Gastrocnemius medialis (tissue), 4 donors: ENCODE data around the gene C9orf40.

Experiments used
- POLR2A ChIP-seq, 2 donors: fragments of 450-650 bp; IDR thresholded peaks; one replicate each; pipeline ENCODE4 v1.6.1; 2017; ENCODE audit warnings: antibody characterized with exemption in 2 of 2, mild to moderate bottlenecking in 2 of 2, moderate library complexity in 2 of 2
- TF ChIP-seq, protein P1 (sequence below), 5 experiments: fragments of 450-650 bp in 3 of 5; fragments of 200-600 bp in 2 of 5; sonication (generic) in 2 of 5; IDR thresholded peaks in 4 of 5; conservative IDR thresholded peaks in 1 of 5; 1 replicate in 4 of 5; 2 replicates in 1 of 5; pipeline ENCODE4 v1.5.1; 2016 to 2019; ENCODE audit warnings: antibody characterized with exemption in 5 of 5, mild to moderate bottlenecking in 3 of 5, moderate library complexity in 3 of 5

DNA sequence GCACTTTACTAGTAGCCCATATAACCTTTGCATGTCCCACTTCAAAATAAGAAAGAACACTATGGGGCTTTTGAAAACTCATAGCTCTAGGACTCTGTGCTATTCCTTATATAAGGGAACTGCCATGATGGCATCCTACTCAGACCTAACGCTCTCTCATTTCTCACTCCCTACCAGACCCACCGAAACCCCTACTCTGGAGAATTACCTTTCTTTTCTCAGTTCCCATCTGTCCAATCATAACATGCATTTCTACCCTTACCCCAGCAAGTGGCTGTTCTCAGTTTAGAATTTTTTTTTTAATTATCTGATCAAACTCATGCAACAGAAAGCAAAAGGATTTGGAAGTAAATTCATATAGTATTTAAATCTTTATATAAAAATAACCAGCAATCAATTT is 48.1 kb upstream of the C9orf40 start:
- TF ChIP-seq, protein P1, sequence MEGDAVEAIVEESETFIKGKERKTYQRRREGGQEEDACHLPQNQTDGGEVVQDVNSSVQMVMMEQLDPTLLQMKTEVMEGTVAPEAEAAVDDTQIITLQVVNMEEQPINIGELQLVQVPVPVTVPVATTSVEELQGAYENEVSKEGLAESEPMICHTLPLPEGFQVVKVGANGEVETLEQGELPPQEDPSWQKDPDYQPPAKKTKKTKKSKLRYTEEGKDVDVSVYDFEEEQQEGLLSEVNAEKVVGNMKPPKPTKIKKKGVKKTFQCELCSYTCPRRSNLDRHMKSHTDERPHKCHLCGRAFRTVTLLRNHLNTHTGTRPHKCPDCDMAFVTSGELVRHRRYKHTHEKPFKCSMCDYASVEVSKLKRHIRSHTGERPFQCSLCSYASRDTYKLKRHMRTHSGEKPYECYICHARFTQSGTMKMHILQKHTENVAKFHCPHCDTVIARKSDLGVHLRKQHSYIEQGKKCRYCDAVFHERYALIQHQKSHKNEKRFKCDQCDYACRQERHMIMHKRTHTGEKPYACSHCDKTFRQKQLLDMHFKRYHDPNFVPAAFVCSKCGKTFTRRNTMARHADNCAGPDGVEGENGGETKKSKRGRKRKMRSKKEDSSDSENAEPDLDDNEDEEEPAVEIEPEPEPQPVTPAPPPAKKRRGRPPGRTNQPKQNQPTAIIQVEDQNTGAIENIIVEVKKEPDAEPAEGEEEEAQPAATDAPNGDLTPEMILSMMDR (IDR thresholded peaks at IDR 0.05 in 4 of 5, conservative IDR thresholded peaks at IDR 0.05 in 1 of 5) = no peak
- no peak for TF ChIP-seq POLR2A (IDR thresholded peaks at IDR 0.05)
